Stimulated activated CD4-positive, alpha-beta T cell treated with anti-CD3 and anti-CD28 coated beads, Interleukin-4, amount 100 ng/mL, for 4 hours (primary cell): ENCODE results near the gene PRCC.

Experiments
- DNase-seq, 2 experiments: peaks; one replicate each; pipeline ENCODE4 v3.0.0-alpha.2; 2020

The PRCC gene

DNA sequence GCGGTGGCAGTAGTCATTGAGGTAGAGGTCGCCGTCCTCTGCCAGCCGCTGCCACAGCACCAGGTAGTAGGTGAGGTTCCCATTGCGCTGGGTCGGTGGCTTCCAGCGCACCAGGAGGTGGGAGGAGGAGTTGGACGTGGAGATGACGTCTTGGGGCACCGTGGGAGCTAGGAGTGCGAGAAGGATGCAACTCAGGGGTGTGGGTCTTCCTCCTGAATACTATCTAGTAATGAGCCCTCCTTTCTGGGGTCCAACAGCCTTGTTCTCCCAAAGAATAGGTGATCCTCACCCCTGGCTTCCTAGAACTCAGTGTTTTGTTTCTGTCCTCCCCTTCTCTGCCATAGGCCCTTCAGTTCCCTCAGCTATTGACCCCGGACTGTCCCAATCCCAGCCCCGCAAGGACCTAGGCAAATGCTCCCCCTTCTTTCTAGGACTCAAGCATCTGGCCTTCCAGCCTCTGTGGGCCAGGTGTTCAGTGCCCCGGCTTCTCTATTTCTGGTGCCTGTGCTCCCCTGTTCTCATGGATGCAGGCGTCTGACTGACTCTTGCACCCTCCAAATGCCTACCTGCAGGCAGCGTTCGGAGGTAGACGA lies 78.7 kb downstream of the PRCC start:
- no peak for DNase-seq

DNA sequence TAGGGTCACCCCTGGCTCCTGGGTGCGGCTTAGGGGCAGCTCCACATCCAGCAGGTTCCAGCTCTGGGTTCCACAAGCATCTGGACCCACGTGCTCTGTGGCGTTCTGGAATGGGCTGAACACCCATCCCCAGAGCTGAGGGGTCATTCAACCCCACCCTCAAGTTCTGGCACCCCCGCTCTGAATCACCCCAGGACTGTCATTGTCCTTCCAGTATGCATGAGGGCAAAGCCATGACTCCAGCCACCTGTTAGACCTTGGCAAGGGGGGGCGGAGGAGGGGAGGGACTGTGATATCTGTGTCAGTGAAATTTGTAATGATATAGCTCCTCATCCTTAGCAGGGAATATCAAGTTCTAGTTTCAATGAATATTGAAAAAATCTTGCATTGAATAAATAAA lies 79.3 kb downstream of the PRCC start:
- no peak for DNase-seq

DNA sequence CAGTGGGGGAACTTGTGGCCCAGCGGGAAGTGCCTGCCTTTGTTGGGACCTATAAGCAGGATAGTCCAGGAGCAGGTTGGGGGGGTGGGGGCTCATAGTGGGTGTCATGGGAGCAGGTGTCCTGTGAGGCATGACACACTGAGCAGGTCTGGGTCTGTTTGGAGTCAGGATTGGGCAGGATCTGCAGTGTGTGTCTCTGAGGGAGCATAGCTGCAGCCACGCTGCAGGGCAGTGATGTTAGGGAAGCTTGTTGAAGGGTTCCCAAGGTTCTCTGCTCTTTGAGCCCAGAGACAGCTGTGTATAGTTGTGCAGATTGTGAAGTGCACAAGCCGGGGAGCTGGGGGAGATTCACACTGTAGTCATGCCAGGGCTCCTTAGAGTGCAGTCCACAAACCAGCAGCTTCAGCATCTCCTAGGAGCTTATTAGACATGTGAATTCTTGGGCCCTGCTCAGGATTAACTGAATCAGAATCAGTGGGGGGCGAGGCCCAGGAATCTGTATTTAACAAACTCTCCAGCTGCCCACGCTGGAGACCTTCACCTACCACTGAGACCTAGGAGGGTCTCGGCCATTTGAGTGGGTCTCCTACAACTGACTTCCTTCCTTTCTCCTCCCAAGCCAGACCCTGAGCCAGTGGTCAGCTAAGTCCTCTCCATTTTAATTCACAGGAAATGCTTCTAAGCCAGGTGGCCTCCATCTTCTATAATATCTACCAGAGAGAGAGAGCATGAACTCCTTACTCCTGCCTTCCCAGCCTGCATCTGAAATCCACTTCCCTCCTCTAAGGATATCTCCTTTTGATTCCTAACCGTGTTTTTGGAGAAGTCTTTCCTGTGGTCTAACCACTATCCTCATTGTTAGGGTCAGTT lies 80.5 kb downstream of the PRCC start:
- no peak for DNase-seq

DNA sequence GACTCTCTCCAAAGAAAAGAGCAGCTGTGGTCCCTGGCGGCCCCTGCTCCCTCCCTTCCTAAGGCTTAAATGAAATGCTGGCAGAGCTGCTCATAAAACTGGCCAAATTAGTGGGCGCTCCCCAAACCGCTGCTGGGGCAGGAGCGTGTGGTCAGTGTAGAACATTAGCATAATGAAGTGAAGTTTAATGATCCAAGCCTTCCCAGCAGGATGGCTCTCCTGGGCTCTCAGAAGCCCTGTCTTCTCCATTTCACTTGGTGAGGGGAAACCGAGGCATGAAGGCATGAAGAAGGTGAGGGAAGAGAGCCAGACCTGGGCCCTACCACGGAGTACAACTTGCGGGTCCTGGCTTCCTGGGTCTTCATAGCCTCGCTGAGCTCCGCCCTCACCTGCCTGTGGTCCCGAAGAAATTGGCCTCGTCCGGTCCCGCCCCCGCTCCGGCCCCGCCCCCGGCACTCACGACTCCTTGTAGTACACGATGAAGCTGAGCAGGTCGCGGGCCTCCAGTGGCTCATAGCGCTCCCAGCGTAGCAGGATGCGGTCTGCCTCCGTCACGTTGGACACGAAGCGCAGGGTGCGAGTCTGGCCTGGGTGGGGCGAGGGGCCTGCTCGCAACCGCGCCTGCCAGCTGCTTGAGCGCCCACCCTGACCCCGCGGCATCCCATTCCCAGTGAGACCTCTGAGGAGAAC lies 81.3 kb downstream of the PRCC start:
- peak; percentile 44 to 59 for DNase-seq

DNA sequence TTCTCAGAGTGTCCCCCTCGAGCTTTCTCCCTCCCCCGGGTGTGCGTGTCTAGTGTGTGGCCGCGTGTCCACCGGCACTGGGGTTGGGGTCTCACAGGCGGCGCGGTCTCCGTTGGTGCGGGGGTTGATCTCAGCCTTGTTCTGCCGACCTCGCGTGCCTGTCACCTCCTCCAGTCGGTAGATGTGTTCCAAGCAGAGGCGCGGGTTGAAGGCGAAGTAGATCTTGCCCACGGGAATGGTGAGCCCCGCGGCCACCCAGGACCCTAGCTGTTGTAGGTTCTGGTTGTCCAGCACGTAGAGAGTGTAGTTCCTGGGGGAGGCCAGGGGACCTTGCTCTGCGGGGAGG lies 81.8 kb downstream of the PRCC start:
- DNase-seq: no peak
